ENCODE data around the gene MRPS5.

- TF ChIP-seq CTCF (IDR thresholded peaks at IDR 0.05; ENCODE audit: poor library complexity) (no peak), EZH2phosphoT487 (IDR thresholded peaks at IDR 0.05; ENCODE audit: low read depth, severe bottlenecking, unreplicated experiment) (no peak), EZH2 (IDR thresholded peaks at IDR 0.05; ENCODE audit: borderline replicate concordance) (no peak)
Measured at GRCh38 chr2:95158441-95158840, 36.8 kb upstream of the MRPS5 start.

Data from hepatocyte (in vitro differentiated cells).